H7 (cell line): ENCODE results near the gene HTR2B. TPM values are rescaled to one million over a fixed set of nuclear protein-coding genes. Genes with fewer than 3 reads are reported as not detected.
"Not testable (repeated sequence)": the region's sequence is repeated elsewhere in the genome, so short reads cannot be mapped to it uniquely, and the experiment has no call there.

Source experiments
- DNase-seq: peaks from one replicate; pipeline ENCODE4 v3.0.0; 2012
- H3K27me3 ChIP-seq: 2 replicates; pipeline ENCODE4 v1.6.0; 2011; ENCODE audit warnings: mild to moderate bottlenecking, low read length; ENCODE audit not compliant: control insufficient read depth, insufficient read depth
- H3K36me3 ChIP-seq: replicated peaks from 2 replicates; pipeline ENCODE4 v1.5.1; 2011; ENCODE audit warnings: low read length; ENCODE audit not compliant: control insufficient read depth, insufficient read depth
- H3K4me3 ChIP-seq: 2 replicates; pipeline ENCODE4 v1.5.1; 2011; ENCODE audit warnings: low read depth, mild to moderate bottlenecking, control low read depth, low read length, moderate library complexity; ENCODE audit not compliant: insufficient read depth
- total RNA-seq: library from RNA; depleted of rRNA; stranded (reverse); fragments of >200 nt; shearing (Covaris generic); gene quantifications from 2 replicates; pipeline ENCODE4 v1.2.3, GENCODE V29; 2014

Gene HTR2B
- total RNA-seq, 1 experiment from 2014 or later, result not detected

DNA sequence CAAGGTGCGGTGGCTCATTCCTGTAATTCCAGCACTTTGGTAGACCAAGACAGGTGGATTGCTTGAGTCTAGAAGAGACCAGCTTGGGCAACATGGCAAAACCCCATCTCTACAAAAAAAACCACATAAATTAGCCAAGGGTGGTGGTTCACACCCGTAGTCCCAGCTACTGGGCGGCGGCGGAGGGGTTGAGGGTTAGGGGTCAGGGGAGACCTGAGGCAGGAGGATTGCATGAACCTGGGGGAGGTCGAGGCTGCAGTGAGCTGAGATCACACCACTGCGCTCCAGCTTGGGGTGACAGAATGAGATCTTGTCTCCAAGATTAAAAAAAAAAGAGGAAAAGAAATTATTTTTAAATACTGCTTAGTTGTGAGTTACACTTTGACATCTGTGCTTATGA lies 1.3 kb upstream of the HTR2B start:
- no peak for DNase-seq
- Histone ChIP-seq H3K4me3 (no peak overlapping the region), H3K27me3 (no peaks in the 10 kb centered on the region), H3K36me3 (no peaks in the 10 kb centered on the region)

DNA sequence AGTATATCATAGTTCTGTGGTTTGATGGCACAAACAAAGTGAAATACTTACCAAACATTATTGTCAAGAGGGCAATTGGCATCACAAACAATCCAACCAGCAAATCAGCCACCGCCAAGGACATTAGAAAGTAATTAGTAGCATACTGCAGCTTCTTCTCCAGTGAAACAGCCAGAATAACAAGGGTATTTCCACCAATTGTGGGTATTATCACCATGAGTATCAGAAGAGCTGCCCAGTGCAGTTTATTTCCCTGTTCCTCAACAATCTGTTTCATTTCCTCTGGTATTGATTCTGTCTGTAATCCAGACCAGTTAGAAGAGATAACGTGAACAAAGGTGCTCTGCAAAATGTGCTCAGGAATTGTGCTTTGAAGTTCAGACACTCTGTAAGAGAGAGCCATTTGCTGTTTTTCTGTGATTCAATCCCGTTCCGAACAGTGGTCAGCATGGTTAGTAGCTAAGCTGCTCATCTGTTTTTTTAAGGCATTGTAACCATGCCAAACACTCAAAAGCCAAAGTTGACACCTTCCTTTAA lies 1.4 kb downstream of the HTR2B start:
- no peaks in the 10 kb centered on the region for H3K36me3 ChIP-seq
- no peaks in the 10 kb centered on the region for H3K27me3 ChIP-seq
- H3K4me3 ChIP-seq, result no peak overlapping the region
- DNase-seq, result no peak

DNA sequence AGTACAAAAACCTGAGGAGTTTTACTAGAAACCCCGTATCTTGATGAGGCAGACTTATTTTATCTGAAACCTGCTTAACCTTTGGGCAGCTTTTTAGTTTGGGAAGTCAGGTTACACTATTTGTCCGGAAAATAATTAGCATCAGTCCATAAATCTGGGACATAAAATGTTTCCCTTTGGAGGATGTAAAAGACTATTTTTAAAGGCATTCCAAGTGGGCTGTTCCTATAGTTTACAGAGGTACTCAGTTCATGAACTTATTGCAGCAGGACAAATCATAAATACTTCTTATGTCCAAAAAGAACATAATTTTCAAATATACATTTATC lies 6.3 kb downstream of the HTR2B start:
- no peaks in the 10 kb centered on the region for H3K27me3 ChIP-seq
- H3K36me3 ChIP-seq, result no peaks in the 10 kb centered on the region
- DNase-seq, result no peak
- H3K4me3 ChIP-seq, result no peak overlapping the region

DNA sequence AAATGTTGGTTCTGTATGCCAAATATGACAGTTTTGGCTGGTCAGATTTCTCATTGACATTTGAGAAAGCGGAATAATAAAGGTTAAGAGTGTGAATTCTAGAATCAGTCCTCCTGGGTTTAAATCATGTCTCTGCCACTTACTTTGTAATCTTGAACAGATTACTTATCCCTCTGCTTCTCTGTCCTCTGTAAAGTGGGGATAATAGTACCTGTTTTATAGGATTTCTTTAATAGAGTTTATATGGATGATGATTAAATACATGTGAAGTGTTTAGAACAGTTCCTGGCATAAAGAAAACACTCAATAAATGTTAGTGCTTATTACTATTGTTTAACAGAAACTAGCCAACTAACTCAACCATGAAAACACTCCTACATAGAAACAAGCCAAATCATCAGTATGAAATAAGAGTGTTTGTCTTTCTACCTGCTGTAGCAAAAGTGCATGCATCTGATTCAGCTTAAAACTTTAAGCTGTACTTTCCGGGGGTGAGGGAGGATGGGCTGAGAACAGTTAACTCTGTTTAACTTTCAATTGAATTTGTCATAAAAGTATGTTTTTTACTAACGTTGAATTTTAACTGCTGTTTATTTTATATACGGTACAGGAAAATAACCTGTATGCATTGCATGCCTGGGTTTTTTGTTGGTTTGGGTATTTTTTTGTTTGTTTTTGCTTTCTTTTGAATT lies 6.8 kb downstream of the HTR2B start:
- Histone ChIP-seq H3K27me3 (no peaks in the 10 kb centered on the region), H3K4me3 (no peak overlapping the region), H3K36me3 (no peaks in the 10 kb centered on the region)
- DNase-seq, result no peak

DNA sequence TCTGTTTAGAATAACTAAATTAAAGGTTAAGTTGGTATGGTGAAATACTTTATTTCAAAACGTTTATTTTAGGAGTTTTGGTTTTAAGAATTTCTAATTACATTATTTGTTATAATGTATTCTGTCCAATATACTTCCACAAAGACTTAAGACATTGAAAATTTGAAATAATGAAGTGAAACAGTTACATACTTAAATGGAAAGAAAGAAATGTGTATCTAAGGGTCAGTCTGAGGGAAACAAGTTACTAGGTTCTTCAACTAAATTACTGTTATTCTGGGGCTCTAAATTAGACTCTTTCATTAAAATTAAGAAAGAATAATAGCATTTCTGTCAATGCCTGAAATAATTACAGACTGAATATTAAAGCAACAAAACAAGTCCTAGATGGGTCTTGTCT lies 7.7 kb downstream of the HTR2B start:
- H3K36me3 ChIP-seq, result no peaks in the 10 kb centered on the region
- no peak for DNase-seq
- no peaks in the 10 kb centered on the region for H3K27me3 ChIP-seq
- no peak overlapping the region for H3K4me3 ChIP-seq

DNA sequence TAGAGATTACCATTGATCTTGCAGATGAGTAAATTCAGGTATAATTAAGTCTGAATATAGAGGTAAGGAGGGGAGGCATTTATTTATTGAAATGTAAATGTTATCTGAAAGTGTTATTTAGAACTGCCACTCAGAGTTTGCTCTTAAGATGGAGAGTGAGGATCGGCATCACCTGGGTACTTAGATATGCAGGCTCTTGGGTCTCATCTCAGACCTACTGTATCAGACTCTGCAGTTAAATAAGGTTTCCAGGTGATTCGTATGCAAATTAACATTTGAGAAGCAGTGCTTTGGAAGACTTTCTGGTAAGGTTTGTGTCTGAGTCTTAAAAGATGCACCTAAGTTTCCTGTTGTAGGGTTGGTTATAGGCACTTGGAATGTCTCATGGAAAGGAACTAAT lies 9.2 kb downstream of the HTR2B start:
- no peak for DNase-seq
- Histone ChIP-seq H3K36me3 (no peaks in the 10 kb centered on the region), H3K27me3 (no peaks in the 10 kb centered on the region), H3K4me3 (no peak overlapping the region)

DNA sequence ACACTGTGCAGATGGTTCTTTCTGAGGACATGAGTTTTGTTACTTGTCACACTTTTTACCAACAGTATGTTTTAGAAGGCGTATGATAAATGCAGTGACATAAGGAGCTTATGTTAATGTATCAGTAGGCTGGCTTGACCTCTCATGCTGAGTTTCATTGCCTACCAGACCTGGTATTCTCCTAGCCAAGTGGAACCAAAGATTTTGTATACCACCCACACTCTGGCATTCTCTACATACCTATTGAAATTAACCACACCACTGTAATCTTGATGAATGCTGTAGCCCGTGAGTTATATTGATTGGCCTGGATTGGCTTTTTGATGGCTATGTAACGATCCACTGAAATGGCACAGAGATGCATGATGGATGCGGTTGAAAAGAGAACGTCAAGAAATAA lies 11.4 kb downstream of the HTR2B start:
- Histone ChIP-seq H3K27me3 (no peaks in the 10 kb centered on the region), H3K36me3 (peaks cover 3% of the 10 kb centered on the region), H3K4me3 (no peak overlapping the region)
- DNase-seq, result no peak

DNA sequence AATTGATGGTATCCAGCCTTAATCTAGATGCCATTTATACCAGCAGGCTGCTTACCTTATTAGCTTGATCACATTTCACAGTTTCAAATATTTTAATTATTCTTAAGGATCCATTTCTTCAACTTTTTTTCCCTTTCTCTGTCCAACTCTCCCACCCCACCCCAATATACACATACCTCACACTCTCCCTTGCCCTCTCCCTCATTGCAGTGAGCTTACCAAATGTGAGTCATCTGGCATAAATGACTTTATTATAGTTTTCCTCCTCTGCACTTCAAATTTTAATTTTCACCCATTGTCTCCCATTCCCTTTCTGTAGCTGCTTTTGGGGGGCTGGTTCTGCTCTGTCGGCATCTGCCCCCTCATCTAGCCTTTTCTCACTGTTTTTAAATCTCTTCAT lies 12.9 kb downstream of the HTR2B start:
- Histone ChIP-seq H3K27me3 (no peaks in the 10 kb centered on the region), H3K4me3 (no peak overlapping the region), H3K36me3 (peaks cover 4% of the 10 kb centered on the region)
- no peak for DNase-seq

DNA sequence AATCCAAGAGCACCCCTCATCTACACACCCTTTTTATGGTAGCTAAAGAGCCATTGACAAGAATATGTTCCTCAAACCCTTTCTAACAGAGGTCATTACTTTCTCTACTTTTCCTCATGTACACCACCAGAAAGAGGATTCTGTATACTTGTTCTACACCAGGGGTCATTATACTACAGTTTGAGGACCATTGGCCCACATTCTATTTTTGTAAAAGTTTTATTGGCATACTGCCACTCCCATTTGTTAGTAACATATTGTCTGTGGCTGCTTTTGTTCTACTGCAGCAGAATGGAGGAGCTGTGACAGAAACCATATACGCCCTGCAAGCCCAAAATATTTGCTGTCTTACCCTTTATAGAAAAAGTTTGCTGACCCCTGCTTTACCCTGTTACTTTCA lies 14.3 kb downstream of the HTR2B start:
- Histone ChIP-seq H3K27me3 (no peaks in the 10 kb centered on the region), H3K4me3 (no peak overlapping the region), H3K36me3 (peaks cover 4% of the 10 kb centered on the region)
- no peak for DNase-seq

DNA sequence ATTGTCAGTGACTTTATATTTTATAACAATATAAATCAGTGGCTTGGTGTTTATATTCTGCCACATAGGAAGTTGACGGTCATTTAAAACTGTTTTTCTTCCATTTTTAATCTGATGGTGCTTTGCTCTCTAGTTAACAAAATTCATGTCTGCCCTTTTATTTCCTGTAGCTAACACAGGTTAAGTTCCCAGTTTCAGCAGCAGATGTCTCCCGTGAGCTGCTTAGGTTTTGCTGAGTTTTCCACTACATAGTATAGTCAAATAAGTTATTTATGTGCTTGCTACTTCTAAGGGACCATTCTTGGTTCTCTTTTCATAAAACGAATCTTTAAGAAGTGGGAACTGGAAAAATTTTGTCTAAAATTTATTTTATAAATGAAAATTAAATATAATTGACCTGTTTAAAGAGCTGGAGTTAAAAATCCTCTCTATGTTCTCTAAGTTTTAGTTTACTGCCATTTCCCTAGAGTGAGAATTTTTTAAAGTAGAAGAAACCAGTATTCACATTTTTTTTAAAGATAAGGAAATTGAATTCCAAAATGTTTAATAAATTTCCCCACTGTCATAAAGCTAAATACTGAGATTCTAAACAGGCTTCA lies 20.6 kb downstream of the HTR2B start:
- H3K36me3 ChIP-seq, result peaks cover 11% of the 10 kb centered on the region
- DNase-seq, result peak; percentile 9
- no peak overlapping the region for H3K4me3 ChIP-seq
- H3K27me3 ChIP-seq, result no peaks in the 10 kb centered on the region

DNA sequence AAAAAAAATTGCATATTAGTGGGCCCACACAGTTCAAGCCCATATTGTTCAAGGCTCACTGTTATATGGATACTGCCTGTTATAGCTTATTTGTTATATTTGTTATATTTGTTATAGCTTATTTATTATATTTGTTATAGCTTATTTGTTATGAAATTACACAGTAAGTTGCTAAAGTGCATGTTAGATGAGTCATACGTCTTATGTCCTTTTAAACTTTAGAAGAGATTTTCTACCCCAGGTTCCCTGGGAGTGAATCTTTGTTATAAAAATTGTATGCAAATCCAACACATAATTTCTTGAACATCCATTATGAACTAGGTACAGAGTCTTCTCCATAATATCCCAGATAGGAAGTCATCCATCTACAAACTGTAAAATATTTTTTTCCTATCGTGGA lies 22.1 kb downstream of the HTR2B start:
- H3K36me3 ChIP-seq, result peaks cover 12% of the 10 kb centered on the region
- no peak for DNase-seq
- no peak overlapping the region for H3K4me3 ChIP-seq
- no peaks in the 10 kb centered on the region for H3K27me3 ChIP-seq

DNA sequence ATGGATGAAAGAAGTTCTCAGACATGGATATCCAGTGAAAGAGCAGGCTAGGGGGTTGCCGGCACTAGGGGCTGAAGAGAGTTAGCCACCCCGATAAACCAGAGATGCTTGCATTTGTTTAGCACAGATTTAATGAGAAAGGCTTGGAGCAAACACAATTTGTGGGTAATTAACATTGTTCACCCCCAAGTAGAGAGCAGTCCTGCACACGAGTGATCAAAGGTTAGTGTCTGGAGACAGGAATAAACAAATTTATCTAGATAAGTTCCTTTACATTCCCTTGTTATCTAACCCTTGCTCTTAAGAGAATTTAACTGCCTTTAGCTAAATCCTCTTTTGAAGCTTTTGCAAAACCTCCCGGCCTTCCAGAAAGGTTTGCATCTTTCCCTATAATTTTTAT lies 23.9 kb downstream of the HTR2B start:
- H3K36me3 ChIP-seq, result peaks cover 12% of the 10 kb centered on the region
- H3K27me3 ChIP-seq, result no peaks in the 10 kb centered on the region
- H3K4me3 ChIP-seq, result no peak overlapping the region
- DNase-seq, result no peak

DNA sequence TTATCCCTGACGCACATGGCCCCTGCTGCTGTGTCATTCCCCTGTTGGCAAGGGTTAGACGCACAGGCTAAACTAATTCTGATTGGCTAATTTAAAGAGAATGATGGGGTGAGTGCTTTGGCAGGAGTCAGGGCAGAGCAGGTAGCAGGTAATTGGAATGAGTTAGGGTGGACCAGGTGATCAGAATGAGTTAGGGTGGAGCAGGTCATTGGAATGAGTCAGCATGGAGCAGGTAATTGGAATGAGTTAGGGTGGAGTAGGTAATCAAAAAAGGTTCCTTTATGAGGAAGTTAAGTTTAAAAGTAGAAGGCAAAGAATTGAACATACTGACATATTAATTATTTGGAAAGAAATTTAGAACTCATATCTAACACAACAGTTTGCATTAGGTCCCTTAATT lies 24.5 kb downstream of the HTR2B start:
- not testable (repeated sequence) for H3K4me3 ChIP-seq, DNase-seq, H3K27me3 ChIP-seq
- H3K36me3 ChIP-seq, result peaks cover 12% of the 10 kb centered on the region

DNA sequence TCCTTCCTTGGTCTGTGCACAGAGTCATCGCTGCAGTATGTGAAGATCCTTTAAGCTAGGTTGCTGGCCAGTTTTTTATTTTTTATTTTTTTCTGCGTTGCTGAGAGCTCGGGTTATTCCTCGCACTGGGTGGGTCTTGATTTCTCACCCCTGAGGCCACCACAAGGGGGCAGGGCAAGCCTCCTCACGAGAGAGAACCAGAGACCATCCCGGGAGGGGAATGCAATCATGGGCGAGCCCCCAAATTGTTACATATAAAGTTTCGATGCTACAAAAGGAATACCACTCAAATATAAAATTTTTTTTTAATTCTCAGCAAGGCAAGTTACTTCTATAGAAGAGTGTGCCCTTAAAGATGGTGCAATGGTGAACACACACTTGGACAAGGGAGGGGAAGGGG lies 24.9 kb downstream of the HTR2B start:
- H3K36me3 ChIP-seq, result peaks cover 12% of the 10 kb centered on the region
- H3K27me3 ChIP-seq, result no peaks in the 10 kb centered on the region
- no peak for DNase-seq
- no peak overlapping the region for H3K4me3 ChIP-seq

DNA sequence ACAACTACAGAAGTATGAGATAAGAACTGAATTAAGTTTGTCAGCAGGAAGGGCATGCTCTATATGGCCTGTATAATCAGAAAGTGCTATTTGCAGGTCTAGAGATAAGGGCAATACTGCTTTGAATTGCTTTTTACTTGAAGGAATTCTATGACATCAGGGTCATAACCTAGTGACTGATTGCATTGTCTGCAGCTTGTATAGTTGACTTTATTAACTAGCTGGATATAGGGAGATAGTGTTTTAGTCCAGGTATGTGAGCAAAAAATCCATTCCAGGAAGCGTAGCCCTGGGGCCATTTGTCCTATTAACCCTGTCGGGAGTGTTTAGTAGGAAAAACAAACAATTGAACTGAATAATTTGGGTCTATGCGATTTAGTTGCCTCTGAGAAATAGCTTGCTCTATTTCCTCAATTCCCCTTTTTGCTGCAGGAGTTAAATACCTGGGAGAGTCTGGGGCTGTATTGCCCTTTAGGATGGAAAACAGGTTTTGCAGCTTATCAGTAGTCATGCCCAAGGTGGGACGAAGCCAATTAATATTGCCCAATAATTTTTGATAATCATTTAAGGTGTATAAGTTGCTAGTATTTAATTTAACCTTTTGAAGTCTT lies 30.0 kb downstream of the HTR2B start:
- Histone ChIP-seq H3K27me3 (no peaks in the 10 kb centered on the region), H3K36me3 (peaks cover 10% of the 10 kb centered on the region), H3K4me3 (no peak overlapping the region)
- DNase-seq, result no peak
